Pons (tissue), 1 donor: ENCODE measurements around the gene ATP1A3.
"Not testable (repeated sequence)": the region's sequence is repeated elsewhere in the genome, so short reads cannot be mapped to it uniquely, and the experiment has no call there.

Experiments
- DNase-seq: peaks from one replicate; pipeline ENCODE4 v3.0.0-alpha.2; 2016; ENCODE audit warnings: low spot score

Gene ATP1A3

GRCh38 chr19:41993612-41994483 is at the start of gene ATP1A3:
Gene ATP1A3, minus strand, starts transcription at chr19:41994230. Its CDS starts 154 bp downstream, at chr19:41994076.
- DNase-seq: peak; percentile 24

GRCh38 chr19:42042455-42043170 is 48.6 kb upstream of the ATP1A3 start:
- DNase-seq: no peak

GRCh38 chr19:42040491-42040890 is 46.5 kb upstream of the ATP1A3 start:
- not testable (repeated sequence) for DNase-seq

- no peak for DNase-seq
These were observed 46.0 kb upstream of the ATP1A3 start for GRCh38 chr19:42040031-42040430.

GRCh38 chr19:42038666-42039065 is 44.6 kb upstream of the ATP1A3 start:
- peak; percentile 7 for DNase-seq

- DNase-seq: no peak
These were observed 43.6 kb upstream of the ATP1A3 start for GRCh38 chr19:42037649-42038048.

GRCh38 chr19:42034640-42035391 is 40.8 kb upstream of the ATP1A3 start:
- DNase-seq: peak; percentile 51

GRCh38 chr19:42033413-42033812 is 39.4 kb upstream of the ATP1A3 start:
- no peak for DNase-seq

- peak; percentile 85 for DNase-seq
These were observed 38.4 kb upstream of the ATP1A3 start for GRCh38 chr19:42032431-42032830.

- peak; percentile 15 for DNase-seq
These were observed 36.8 kb upstream of the ATP1A3 start for GRCh38 chr19:42030645-42031440.

GRCh38 chr19:42028304-42029216 is 34.5 kb upstream of the ATP1A3 start:
- no peak for DNase-seq

- DNase-seq: no peak
These were observed 30.6 kb upstream of the ATP1A3 start for GRCh38 chr19:42024622-42025111.

GRCh38 chr19:42023943-42024260 is 29.9 kb upstream of the ATP1A3 start:
- no peak for DNase-seq

- no peak for DNase-seq
These were observed 29.3 kb upstream of the ATP1A3 start for GRCh38 chr19:42023121-42023942.

GRCh38 chr19:42022616-42023015 is 28.6 kb upstream of the ATP1A3 start:
- no peak for DNase-seq

GRCh38 chr19:42021185-42021584 is 27.2 kb upstream of the ATP1A3 start:
- DNase-seq: no peak

- DNase-seq: no peak
These were observed 24.6 kb upstream of the ATP1A3 start for GRCh38 chr19:42018503-42019193.

- no peak for DNase-seq
These were observed 23.0 kb upstream of the ATP1A3 start for GRCh38 chr19:42017040-42017439.

GRCh38 chr19:42012747-42013146 is 18.7 kb upstream of the ATP1A3 start:
- DNase-seq: not testable (repeated sequence)
